ENCODE measurements around the gene CPZ.

The CPZ gene

GRCh38 chr4:8605289-8605688 is 12.7 kb downstream of the CPZ start:
- in situ Hi-C loops (cut with MboI; ENCODE audit: low pct_unique_long_range_greater_than_20kb, low sequenced_read_pairs) = no loop called here
- DNase-seq = no peak

GRCh38 chr4:8606476-8606875 is 13.9 kb downstream of the CPZ start:
- in situ Hi-C loops (cut with MboI; ENCODE audit: low pct_unique_long_range_greater_than_20kb, low sequenced_read_pairs) = no loop called here
- DNase-seq = no peak

- no peak for DNase-seq
- in situ Hi-C loops (cut with MboI; ENCODE audit: low pct_unique_long_range_greater_than_20kb, low sequenced_read_pairs) = no loop called here
Observed at GRCh38 chr4:8606966-8607365, 14.4 kb downstream of the CPZ start.

DNA sequence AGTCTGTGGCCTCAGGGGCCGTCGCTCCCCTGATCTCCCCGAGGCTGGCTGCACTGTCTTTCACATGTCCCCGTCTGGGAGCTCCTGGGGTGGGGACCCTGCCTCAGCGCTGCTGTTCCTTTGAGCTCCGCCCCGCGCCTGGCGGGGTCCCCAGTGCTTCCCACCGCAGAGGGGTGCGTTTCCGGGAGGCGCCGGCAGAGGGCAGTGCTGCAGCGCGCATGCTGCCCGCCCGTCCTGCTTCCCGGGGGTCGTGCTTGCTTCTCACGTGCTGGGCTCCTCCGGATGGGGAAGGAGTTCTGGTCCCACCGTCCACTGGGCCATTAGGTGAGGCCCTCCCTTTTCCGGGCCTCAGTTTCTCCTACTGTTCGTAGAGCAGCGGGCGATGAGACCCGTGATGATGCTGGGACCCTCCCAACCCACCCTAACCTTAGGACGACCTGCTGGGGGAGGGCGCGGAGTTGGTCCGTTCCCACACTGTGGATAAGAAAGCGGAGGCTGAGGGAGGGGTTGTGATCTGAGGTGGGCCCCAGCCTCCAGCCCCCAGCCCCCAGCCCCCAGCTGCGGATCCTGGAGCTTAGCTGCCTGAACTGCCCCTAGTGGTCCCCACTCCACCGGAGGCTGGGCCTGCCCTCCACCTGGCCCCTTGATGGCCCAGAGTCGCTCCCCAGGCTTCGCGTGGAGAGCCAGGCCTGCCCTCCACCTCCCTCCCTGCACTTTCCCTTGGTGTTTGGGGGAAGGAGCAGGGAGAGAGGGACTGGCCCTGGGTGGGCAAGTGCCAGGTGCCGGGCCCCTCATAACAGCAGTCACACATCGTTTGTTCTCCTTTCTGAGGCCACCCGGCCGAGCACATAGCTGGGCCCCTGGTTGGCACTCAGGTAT is 15.3 kb downstream of the CPZ start:
- peak; percentile 37 for DNase-seq
- in situ Hi-C loops (cut with MboI; ENCODE audit: low pct_unique_long_range_greater_than_20kb, low sequenced_read_pairs) = no loop called here

GRCh38 chr4:8608714-8609391 is 16.3 kb downstream of the CPZ start:
- no peak for DNase-seq
- in situ Hi-C loops (cut with MboI; ENCODE audit: low pct_unique_long_range_greater_than_20kb, low sequenced_read_pairs) = no loop called here

DNA sequence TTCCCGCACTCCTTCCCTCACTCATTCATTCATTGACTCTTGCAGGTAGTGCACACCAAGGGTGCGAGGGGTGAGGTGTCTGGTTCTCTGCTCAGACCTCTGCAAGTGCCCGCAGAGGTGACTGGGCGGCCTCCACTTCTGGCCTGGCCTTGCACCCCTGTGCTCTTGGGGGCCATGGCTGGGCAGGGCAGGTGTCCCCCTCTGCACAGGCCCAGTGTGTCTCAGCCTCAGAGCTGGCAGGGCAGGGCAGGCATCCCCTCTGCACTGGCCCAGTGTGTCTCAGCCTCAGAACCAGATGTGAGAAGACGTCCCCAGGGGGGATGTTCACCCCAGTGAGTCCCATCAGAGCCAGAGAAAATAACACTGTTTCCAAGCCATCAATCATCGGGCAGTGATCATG is 16.8 kb downstream of the CPZ start:
- no peak for DNase-seq
- in situ Hi-C loops (cut with MboI; ENCODE audit: low pct_unique_long_range_greater_than_20kb, low sequenced_read_pairs) = no loop called here

DNA sequence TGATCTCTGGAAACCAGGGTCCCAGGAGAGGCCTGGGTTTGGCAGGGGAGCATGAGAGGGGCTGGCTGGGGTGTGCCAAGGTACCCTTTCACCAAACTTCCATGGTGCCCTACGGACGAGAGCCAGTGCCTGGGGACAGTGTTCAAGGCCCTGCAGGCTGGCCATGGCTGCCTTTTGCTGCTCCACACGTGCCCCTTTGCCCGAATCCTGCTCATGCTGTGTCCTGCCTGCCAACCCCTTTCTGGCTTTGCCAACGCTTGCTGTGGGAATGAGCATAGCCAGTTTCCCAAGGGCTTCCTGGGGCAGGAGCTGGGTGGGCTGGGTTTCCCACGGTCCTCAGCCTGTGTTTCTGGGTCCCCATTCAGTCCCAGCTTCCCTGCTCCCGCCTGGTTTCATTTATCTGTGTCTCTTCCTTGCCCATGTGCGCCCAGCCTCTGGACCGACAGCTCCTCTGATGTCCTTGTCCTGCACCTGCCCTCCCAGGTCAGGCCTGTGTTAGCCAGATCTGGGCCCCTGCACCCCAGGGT is 17.3 kb downstream of the CPZ start:
- DNase-seq = no peak
- in situ Hi-C loops (cut with MboI; ENCODE audit: low pct_unique_long_range_greater_than_20kb, low sequenced_read_pairs) = no loop called here

GRCh38 chr4:8610858-8611616 is 18.5 kb downstream of the CPZ start:
- DNase-seq = no peak
- in situ Hi-C loops (cut with MboI; ENCODE audit: low pct_unique_long_range_greater_than_20kb, low sequenced_read_pairs) = no loop called here

GRCh38 chr4:8612646-8613045 is 20.1 kb downstream of the CPZ start:
- in situ Hi-C loops (cut with MboI; ENCODE audit: low pct_unique_long_range_greater_than_20kb, low sequenced_read_pairs) = no loop called here
- no peak for DNase-seq

DNA sequence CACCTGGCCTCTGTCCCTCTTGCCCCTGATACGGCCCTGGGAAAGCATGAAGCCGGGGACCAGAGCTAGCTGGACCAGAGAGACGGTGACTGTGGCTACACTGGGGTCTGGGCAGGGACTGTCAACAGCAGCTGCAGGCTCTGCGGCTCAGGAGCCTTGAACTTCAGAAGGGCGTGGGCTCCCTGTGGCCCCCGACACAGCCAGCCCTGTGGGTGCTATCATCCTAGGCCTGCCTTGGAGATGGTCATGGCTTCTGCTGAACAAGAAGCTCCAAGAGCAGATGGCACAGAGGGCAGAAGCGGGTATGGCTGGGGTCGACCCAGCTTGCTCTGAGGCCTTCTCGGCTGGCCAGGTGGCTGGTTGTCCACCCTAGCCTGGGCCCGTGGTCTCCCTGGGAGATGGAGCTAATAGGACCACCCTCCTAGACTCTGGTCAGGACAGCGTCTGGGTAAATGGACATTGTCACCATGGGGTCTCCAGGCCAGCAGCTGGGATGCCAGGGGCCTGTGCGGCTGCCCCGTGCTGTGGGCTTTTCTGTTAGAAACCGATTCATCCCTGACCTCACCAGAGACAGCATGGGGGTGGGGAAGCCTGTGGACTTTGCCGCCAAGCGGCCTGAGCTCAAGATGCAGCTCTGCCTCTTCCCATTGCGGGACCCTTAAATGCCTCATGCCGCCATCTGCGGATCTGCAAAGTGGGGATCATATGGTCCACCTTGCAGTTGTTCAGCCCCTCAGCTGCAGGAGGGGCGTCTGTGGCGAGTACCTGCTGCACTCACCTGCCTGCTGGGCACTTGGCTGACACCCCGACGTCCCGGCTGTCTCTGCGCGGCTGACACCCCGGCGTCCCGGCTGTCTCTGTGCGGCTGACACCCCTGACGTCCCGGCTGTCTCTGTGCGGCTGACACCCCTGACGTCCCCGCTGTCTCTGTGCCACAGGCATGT is 21.1 kb downstream of the CPZ start:
- DNase-seq = no peak
- in situ Hi-C loops (cut with MboI; ENCODE audit: low pct_unique_long_range_greater_than_20kb, low sequenced_read_pairs) = no loop called here

GRCh38 chr4:8614365-8615193 is 22.0 kb downstream of the CPZ start:
- in situ Hi-C loops (cut with MboI; ENCODE audit: low pct_unique_long_range_greater_than_20kb, low sequenced_read_pairs) = no loop called here
- DNase-seq = no peak

- in situ Hi-C loops (cut with MboI; ENCODE audit: low pct_unique_long_range_greater_than_20kb, low sequenced_read_pairs) = no loop called here
- no peak for DNase-seq
Observed at GRCh38 chr4:8615366-8615765, 22.8 kb downstream of the CPZ start.

- in situ Hi-C loops (cut with MboI; ENCODE audit: low pct_unique_long_range_greater_than_20kb, low sequenced_read_pairs) = no loop called here
- no peak for DNase-seq
Observed at GRCh38 chr4:8615921-8616787, 23.6 kb downstream of the CPZ start.

- DNase-seq = no peak
- in situ Hi-C loops (cut with MboI; ENCODE audit: low pct_unique_long_range_greater_than_20kb, low sequenced_read_pairs) = no loop called here
Observed at GRCh38 chr4:8616831-8617230, 24.3 kb downstream of the CPZ start.

GRCh38 chr4:8617486-8618040 is 25.0 kb downstream of the CPZ start:
- in situ Hi-C loops (cut with MboI; ENCODE audit: low pct_unique_long_range_greater_than_20kb, low sequenced_read_pairs) = no loop called here

DNA sequence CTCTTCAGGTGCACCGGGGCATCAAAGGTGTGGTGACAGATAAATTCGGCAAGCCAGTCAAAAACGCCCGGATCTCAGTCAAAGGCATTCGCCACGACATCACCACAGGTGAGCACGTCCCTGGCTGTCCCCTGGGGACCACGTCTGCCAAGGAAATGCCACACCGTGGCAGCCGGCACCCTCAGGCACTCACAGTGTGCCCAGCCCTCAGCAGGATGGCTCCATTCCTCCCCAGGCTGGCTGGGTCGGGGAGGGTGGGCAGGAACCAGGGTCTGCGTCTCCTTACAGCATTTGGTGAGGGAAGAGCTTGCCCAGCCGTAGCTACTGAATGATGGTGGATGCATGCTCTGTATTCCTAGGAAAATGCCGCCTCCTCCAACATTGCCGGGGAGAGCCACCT is 25.9 kb downstream of the CPZ start:
- in situ Hi-C loops (cut with MboI; ENCODE audit: low pct_unique_long_range_greater_than_20kb, low sequenced_read_pairs) = no loop called here
- DNase-seq = no peak

More at GRCh38 chr4:8617486-8618040, 25.0 kb downstream of the CPZ start:
- no peak for DNase-seq

Data from KBM-7 (cell line).